GM12878 (cell line): ENCODE results near the gene TTC39C. TPM values are rescaled to one million over a fixed set of nuclear protein-coding genes. Genes with fewer than 3 reads are reported as not detected.

Experiments used
- ATAC-seq: fragments of 200-7000 bp; cut with Tn5 transposase; 3 replicates; pipeline ENCODE4 v1.9.1; 2020; ENCODE audit warnings: mild to moderate bottlenecking, moderate library complexity
- BruUV-seq: library from RNA; stranded (reverse); fragments of 400-500 nt; replicated peaks from 2 replicates; lab custom pipeline; 2021; lab: Mats Ljungman, UMichigan
- CTCF ChIA-PET: fragments of 300-600 bp; sonication (Branson Sonifier 250); formaldehyde crosslinking; extraction: SDS; loops from one replicate; lab custom pipeline; 2021; ENCODE audit warnings: inconsistent platforms; lab: Yijun Ruan, JAX
- POLR2A ChIA-PET: fragments of 350-600 bp; formaldehyde crosslinking; extraction: SDS; loops from one replicate; lab custom pipeline; 2021; ENCODE audit warnings: inconsistent platforms; lab: Charles Lee
- RAD21 ChIA-PET: fragments of 300-600 bp; sonication (Branson Sonifier 250); formaldehyde crosslinking; loops from one replicate; lab custom pipeline; 2023; ENCODE audit warnings: antibody characterized with exemption; ENCODE audit not compliant: unreplicated experiment; lab: Charles Lee
- SMC1A ChIA-PET: fragments of 300-600 bp; sonication (Branson Sonifier 250); formaldehyde crosslinking; loops from one replicate; lab custom pipeline; 2023; ENCODE audit not compliant: unreplicated experiment, uncharacterized antibody; lab: Charles Lee
- DNase-seq: peaks from one replicate; pipeline ENCODE4 v3.0.0-alpha.2; 2011; ENCODE audit warnings: low read depth, low spot score
- FAIRE-seq: peaks from 3 replicates; lab custom pipeline; 2011; peaks lifted over from hg19 to GRCh38; lab: Jason Lieb, UNC
- H2AFZ ChIP-seq: 2 replicates; pipeline ENCODE4 v1.6.0; 2011; ENCODE audit warnings: low read depth, low read length, control low read depth; ENCODE audit not compliant: control insufficient read depth
- H3K27ac ChIP-seq: 2 replicates; pipeline ENCODE4 v1.5.1; 2011; ENCODE audit warnings: control low read depth; ENCODE audit not compliant: control insufficient read depth, insufficient read depth
- H3K27me3 ChIP-seq, 2 experiments: replicated peaks in 1 of 2; 2 replicates each; pipeline versions ENCODE4 v1.6.0 to v1.6.1; 2011; ENCODE audit warnings: low read length in 1 of 2; ENCODE audit not compliant: control insufficient read depth in 2 of 2, insufficient read depth in 2 of 2
- H3K36me3 ChIP-seq, 2 experiments: 2 replicates each; pipeline ENCODE4 v1.5.1; 2011; ENCODE audit warnings: low read length in 1 of 2; ENCODE audit not compliant: control insufficient read depth in 2 of 2, insufficient read depth in 2 of 2
- H3K4me1 ChIP-seq: 2 replicates; pipeline ENCODE4 v1.6.1; 2011; ENCODE audit warnings: mild to moderate bottlenecking, low read length, moderate library complexity, mixed read lengths; ENCODE audit not compliant: control insufficient read depth, insufficient read depth
- H3K4me2 ChIP-seq: 2 replicates; pipeline ENCODE4 v1.6.0; 2011; ENCODE audit warnings: control low read depth; ENCODE audit not compliant: control insufficient read depth, insufficient read depth
- H3K4me3 ChIP-seq: fragments of 200-600 bp; sonication (generic); 2 replicates; pipeline ENCODE4 v1.5.1; 2016
- H3K79me2 ChIP-seq: 2 replicates; pipeline ENCODE4 v1.6.0; 2011; ENCODE audit warnings: low read length; ENCODE audit not compliant: control insufficient read depth, insufficient read depth
- H3K9ac ChIP-seq: 2 replicates; pipeline ENCODE4 v1.8.0; 2011; ENCODE audit warnings: low read length, control low read depth, mixed read lengths; ENCODE audit not compliant: control insufficient read depth, insufficient read depth
- H3K9me3 ChIP-seq: replicated peaks from 3 replicates; pipeline ENCODE4 v1.5.1; 2011; ENCODE audit warnings: mild to moderate bottlenecking, low read length; ENCODE audit not compliant: control insufficient read depth, insufficient read depth
- H4K20me1 ChIP-seq: 2 replicates; pipeline ENCODE4 v1.6.0; 2011; ENCODE audit not compliant: control insufficient read depth, insufficient read depth
- CBX3 ChIP-seq: fragments of 200-600 bp; sonication (generic); IDR thresholded peaks from 2 replicates; pipeline ENCODE4 v1.6.1; 2016; ENCODE audit warnings: low read depth, borderline replicate concordance
- EGR1 ChIP-seq, 2 experiments: IDR thresholded peaks; 1 replicate in 1 of 2; 2 replicates in 1 of 2; pipeline ENCODE4 v1.6.1; 2011 to 2012; ENCODE audit warnings: low read depth in 2 of 2, low read length in 2 of 2, borderline replicate concordance in 1 of 2, mild to moderate bottlenecking in 1 of 2, moderate library complexity in 1 of 2
- ESRRA ChIP-seq: IDR thresholded peaks from 2 replicates; pipeline ENCODE4 v1.6.1; 2012; ENCODE audit warnings: mild to moderate bottlenecking, low read length, improper control_type of control experiment
- MYB ChIP-seq: fragments of 150-350 bp; IDR thresholded peaks from 2 replicates; pipeline ENCODE4 v1.6.1; 2014; ENCODE audit warnings: mild to moderate bottlenecking, low read depth, low read length, borderline replicate concordance
- WGBS: methylation state at CpG from one replicate; pipeline ENCODE4 v1.1.6; 2016; ENCODE audit warnings: low lambda C conversion rate; ENCODE audit not compliant: insufficient replicate concordance, insufficient coverage; ENCODE audit errors: missing lambda C conversion rate; 5-methylcytosine and 5-hydroxymethylcytosine counted together
- in situ Hi-C: fragments of 300-500 bp; cut with MboI; formaldehyde crosslinking; loops from 9 replicates; pipeline ENCODE4 v1.14.3; 2018; ENCODE audit warnings: mixed read lengths
- intact Hi-C: fragments of 100-400 bp; cut with micrococcal nuclease; formaldehyde crosslinking; loops from one replicate; pipeline ENCODE4 v1.14.2; 2022; ENCODE audit not compliant: unreplicated experiment
- polyA plus RNA-seq, 11 experiments: library from polyadenylated mRNA; depleted of rRNA in 4 of 11; unstranded in 6 of 11; stranded (reverse) in 5 of 11; fragments of >200 nt; fragmentation: Nextera tagmentation in 4 of 11; fragmentation: Illumina TruSeq in 1 of 11; extraction: Ambion mirVana in 4 of 11; extraction: Trizol in 1 of 11; gene quantifications; 1 replicate in 1 of 11; 2 replicates in 10 of 11; pipeline versions ENCODE4 v1.2.1 to v1.2.3, GENCODE V29; 2011 to 2016; ENCODE audit warnings: inconsistent platforms in 2 of 11, missing spikeins in 2 of 11, low read depth in 1 of 11
- total RNA-seq, 4 experiments: library from RNA; depleted of rRNA in 3 of 4; stranded (reverse); fragments of >200 nt in 3 of 4; fragmentation: Illumina TruSeq in 1 of 4; extraction: Trizol in 1 of 4; gene quantifications; 2 replicates each; pipeline versions ENCODE4 v1.2.1 to v1.2.3, GENCODE V29; 2013 to 2021
- TF ChIP-seq, protein P1 (sequence below): IDR thresholded peaks from 2 replicates; pipeline ENCODE4 v1.6.1; 2012; ENCODE audit warnings: mild to moderate bottlenecking, low read depth, low read length

TTC39C gene
- total and polyA plus RNA-seq, 10 of the 15 experiments (the other 5 are each of a cell fraction or from before 2014, with no cell fraction given): 21.1 to 91.0 (median 64.8) TPM

DNA sequence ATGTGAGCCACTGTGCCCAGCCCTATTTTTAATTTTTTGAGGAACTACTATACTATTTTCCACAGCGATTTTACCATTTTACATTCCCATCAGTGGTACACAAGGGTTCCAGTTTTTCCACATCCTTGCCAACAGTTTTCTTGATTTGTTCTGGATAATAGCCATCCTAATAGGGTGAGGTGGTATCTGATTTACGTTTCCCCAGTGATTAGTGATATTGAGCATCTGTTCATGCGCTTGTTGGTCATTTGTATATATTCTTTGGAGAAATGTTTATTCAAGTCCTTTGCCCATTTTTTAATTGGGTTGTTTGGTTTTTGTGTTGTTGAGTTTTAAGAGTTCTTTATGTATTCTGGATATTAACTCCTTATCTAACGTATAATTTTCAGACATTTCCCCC, 20.8 kb downstream of the TTC39C start:
- no peak overlapping the region for H3K4me2 ChIP-seq
- no peak overlapping the region for H2AFZ ChIP-seq
- H3K9me3 ChIP-seq: no peaks in the 10 kb centered on the region
- in situ Hi-C loops (no loop called here), intact Hi-C loops (no loop called here)
- peaks cover 3% of the 10 kb centered on the region in 2 experiments; a peak in 3 of 4 replicates for H3K36me3 ChIP-seq
- H3K27ac ChIP-seq: no peak overlapping the region
- H3K79me2 ChIP-seq: peaks cover 80% of the 10 kb centered on the region
- DNase-seq (no peak), ATAC-seq (no peak), FAIRE-seq (no peak)
- no peak overlapping the region for H3K4me3 ChIP-seq
- no TSS peak for BruUV-seq
- H4K20me1 ChIP-seq: peaks cover 2% of the 10 kb centered on the region; the same call in 1 of the 2 replicates
- RAD21 ChIA-PET: no interaction called here
- no peak overlapping the region for H3K9ac ChIP-seq
- TF ChIP-seq, protein P1, sequence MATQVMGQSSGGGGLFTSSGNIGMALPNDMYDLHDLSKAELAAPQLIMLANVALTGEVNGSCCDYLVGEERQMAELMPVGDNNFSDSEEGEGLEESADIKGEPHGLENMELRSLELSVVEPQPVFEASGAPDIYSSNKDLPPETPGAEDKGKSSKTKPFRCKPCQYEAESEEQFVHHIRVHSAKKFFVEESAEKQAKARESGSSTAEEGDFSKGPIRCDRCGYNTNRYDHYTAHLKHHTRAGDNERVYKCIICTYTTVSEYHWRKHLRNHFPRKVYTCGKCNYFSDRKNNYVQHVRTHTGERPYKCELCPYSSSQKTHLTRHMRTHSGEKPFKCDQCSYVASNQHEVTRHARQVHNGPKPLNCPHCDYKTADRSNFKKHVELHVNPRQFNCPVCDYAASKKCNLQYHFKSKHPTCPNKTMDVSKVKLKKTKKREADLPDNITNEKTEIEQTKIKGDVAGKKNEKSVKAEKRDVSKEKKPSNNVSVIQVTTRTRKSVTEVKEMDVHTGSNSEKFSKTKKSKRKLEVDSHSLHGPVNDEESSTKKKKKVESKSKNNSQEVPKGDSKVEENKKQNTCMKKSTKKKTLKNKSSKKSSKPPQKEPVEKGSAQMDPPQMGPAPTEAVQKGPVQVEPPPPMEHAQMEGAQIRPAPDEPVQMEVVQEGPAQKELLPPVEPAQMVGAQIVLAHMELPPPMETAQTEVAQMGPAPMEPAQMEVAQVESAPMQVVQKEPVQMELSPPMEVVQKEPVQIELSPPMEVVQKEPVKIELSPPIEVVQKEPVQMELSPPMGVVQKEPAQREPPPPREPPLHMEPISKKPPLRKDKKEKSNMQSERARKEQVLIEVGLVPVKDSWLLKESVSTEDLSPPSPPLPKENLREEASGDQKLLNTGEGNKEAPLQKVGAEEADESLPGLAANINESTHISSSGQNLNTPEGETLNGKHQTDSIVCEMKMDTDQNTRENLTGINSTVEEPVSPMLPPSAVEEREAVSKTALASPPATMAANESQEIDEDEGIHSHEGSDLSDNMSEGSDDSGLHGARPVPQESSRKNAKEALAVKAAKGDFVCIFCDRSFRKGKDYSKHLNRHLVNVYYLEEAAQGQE: no peak
- TF ChIP-seq EGR1 (IDR thresholded peaks at IDR 0.05; ENCODE audit: borderline replicate concordance in 1 of 2, low read depth in 2 of 2, low read length in 2 of 2) (no peak), CBX3 (no peak), MYB (no peak), ESRRA (no peak)
- no peaks in the 10 kb centered on the region for H3K27me3 ChIP-seq
- peaks cover 8% of the 10 kb centered on the region for H3K4me1 ChIP-seq
- WGBS: 99% methylated on average over 4 of the region's 4 CpGs
- POLR2A ChIA-PET: no interaction called here
- CTCF ChIA-PET: interaction anchor here (0.8 kb wide), 1 partner anchor 22 kb away, joined by 3 read pairs; no protein-coding TSS in a partner anchor
- SMC1A ChIA-PET: no interaction called here
